ENCODE measurements around the gene ZSWIM4.

DNA sequence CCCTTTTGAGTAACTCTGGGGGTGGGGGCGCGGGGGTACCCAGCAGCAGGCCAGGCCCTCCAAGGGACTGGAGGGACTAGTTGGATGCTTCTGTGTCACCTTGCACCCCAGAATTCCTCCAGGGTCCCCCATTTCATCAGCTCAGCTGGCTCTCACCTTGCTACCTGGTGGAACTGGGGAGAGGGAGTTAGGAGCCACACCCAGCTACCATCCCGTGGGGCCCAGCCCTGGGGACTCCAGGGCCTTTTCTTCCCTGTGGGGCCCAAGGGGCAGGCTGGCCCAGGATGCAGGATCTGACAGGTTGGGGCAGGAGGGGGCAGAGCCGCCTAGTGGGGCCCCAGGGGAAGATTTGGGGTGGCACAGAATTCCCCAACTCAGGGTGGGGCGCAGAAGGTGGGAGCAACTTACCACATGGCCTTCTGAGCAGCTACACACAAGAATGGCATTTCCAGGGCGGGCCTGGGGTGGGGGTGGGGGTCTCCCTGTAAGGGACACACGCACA lies 48.9 kb downstream of the ZSWIM4 start:
- TF ChIP-seq RARB (CRISPR knock-in tag; IDR thresholded peaks at IDR 0.05) = no peak
- no peak for TF ChIP-seq BACH2 (CRISPR knock-in tag; IDR thresholded peaks at IDR 0.05; ENCODE audit: borderline replicate concordance)
- TF ChIP-seq, protein P1, sequence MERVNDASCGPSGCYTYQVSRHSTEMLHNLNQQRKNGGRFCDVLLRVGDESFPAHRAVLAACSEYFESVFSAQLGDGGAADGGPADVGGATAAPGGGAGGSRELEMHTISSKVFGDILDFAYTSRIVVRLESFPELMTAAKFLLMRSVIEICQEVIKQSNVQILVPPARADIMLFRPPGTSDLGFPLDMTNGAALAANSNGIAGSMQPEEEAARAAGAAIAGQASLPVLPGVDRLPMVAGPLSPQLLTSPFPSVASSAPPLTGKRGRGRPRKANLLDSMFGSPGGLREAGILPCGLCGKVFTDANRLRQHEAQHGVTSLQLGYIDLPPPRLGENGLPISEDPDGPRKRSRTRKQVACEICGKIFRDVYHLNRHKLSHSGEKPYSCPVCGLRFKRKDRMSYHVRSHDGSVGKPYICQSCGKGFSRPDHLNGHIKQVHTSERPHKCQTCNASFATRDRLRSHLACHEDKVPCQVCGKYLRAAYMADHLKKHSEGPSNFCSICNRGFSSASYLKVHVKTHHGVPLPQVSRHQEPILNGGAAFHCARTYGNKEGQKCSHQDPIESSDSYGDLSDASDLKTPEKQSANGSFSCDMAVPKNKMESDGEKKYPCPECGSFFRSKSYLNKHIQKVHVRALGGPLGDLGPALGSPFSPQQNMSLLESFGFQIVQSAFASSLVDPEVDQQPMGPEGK (CRISPR knock-in tag; IDR thresholded peaks at IDR 0.05; ENCODE audit: borderline replicate concordance) = no peak
- TF ChIP-seq, protein P2, sequence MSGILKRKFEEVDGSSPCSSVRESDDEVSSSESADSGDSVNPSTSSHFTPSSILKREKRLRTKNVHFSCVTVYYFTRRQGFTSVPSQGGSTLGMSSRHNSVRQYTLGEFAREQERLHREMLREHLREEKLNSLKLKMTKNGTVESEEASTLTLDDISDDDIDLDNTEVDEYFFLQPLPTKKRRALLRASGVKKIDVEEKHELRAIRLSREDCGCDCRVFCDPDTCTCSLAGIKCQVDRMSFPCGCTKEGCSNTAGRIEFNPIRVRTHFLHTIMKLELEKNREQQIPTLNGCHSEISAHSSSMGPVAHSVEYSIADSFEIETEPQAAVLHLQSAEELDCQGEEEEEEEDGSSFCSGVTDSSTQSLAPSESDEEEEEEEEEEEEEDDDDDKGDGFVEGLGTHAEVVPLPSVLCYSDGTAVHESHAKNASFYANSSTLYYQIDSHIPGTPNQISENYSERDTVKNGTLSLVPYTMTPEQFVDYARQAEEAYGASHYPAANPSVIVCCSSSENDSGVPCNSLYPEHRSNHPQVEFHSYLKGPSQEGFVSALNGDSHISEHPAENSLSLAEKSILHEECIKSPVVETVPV (CRISPR knock-in tag; IDR thresholded peaks at IDR 0.05) = no peak
- no peak for TF ChIP-seq TCF4 (CRISPR knock-in tag; IDR thresholded peaks at IDR 0.05; ENCODE audit: borderline replicate concordance)

All from SK-N-SH treated with all-trans-retinoic acid at 6 μM for 48 hours (cell line).